ENCODE measurements around the gene ZNF837.
A peak's percentile ranks its signal among the peaks of the same experiment; 100 is the strongest.

ZNF837 gene

DNA sequence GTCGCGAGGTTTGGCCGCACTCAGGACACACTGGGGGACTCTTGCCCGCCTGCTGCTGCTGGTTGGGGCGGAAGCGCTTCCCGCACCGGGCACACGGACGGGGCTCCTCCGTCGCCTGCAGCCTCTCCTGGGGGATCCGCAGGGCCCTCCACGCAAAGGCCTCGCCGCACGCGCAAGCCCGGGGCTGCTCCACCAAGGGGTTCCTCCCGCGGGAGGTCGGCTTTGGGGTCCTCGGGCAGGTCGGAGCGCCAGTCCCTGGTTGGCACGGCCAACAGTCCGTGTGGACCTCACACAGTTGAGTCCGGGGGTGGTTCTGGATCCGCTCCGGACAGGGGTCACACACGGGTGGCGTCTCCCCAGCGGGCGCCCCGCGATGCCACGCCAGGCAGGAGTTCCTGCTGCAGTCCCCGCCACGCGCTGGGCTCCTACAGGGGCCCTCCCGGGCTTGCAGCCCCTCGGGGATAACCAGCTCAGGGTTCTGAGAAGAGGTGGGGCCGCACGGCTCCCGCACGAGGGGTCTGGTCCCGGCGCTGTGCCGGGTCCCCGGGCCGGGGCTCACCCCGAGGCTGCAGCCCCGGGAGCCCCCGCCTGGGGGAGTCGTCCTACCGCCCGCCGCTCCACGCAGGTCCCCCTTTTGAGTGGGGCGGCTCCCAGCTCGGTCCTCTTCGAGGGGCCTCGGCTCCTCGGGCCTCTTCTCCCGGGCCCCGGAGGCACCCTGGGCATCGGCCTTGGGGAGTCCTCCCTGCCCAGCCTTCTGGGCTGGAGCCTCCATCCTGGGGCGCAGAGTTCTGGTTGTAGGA is 12.1 kb downstream of the ZNF837 start:
- Histone ChIP-seq H3K27ac (ENCODE audit: poor library complexity, severe bottlenecking) (no peak overlapping the region), H3K9me3 (ENCODE audit: severe bottlenecking) (no peaks in the 10 kb centered on the region), H3K4me1 (ENCODE audit: insufficient read depth, poor library complexity, severe bottlenecking) (no peaks in the 10 kb centered on the region), H3K4me3 (ENCODE audit: severe bottlenecking) (no peak overlapping the region), H3K27me3 (ENCODE audit: insufficient read depth, poor library complexity, severe bottlenecking) (no peaks in the 10 kb centered on the region), H3K36me3 (ENCODE audit: low read depth) (no peaks in the 10 kb centered on the region)
- TF ChIP-seq, protein P1, sequence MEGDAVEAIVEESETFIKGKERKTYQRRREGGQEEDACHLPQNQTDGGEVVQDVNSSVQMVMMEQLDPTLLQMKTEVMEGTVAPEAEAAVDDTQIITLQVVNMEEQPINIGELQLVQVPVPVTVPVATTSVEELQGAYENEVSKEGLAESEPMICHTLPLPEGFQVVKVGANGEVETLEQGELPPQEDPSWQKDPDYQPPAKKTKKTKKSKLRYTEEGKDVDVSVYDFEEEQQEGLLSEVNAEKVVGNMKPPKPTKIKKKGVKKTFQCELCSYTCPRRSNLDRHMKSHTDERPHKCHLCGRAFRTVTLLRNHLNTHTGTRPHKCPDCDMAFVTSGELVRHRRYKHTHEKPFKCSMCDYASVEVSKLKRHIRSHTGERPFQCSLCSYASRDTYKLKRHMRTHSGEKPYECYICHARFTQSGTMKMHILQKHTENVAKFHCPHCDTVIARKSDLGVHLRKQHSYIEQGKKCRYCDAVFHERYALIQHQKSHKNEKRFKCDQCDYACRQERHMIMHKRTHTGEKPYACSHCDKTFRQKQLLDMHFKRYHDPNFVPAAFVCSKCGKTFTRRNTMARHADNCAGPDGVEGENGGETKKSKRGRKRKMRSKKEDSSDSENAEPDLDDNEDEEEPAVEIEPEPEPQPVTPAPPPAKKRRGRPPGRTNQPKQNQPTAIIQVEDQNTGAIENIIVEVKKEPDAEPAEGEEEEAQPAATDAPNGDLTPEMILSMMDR (IDR thresholded peaks at IDR 0.05; ENCODE audit: poor library complexity, severe bottlenecking) = no peak
- ATAC-seq (ENCODE audit: low read depth) (no peak), DNase-seq (ENCODE audit: low spot score) (peak; percentile 68)

DNA sequence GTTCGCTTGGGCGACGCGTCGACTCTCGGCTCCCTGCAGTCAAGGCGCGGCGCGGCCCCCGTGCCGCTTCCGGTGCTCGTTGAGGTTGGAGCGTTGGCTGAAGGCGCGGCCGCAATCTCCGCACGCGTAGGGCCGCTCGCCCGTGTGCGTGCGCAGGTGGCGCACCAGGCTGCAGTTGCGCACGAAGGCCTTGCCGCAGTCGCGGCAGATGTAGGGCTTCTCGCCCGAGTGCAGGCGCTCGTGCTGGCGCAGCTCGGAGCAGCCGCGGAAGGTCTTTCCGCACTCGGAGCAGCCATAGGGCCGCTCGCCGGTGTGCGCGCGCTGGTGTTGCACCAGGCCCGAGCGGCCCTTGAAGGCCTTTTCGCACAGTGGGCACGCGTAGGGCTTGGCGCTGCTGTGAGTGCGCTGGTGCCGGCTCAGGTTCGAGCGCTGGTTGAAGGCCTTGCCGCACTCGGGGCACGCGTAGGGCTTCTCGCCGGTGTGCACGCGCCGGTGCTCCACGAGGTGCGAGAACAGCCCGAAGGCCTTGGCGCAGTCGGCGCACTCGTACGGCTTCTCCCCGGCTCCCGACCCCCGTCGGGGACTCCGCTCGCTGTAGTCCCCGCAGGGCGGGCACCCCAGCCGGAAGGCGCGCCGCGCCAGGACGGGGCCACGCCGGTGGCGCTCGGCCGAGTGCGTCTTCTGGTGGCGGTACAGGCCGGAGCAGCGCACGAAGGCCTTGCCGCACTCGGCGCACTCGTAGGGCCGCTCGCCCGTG is 13.0 kb downstream of the ZNF837 start:
- no peaks in the 10 kb centered on the region for H3K4me1 ChIP-seq (ENCODE audit: insufficient read depth, poor library complexity, severe bottlenecking)
- no peaks in the 10 kb centered on the region for H3K9me3 ChIP-seq (ENCODE audit: severe bottlenecking)
- H3K36me3 ChIP-seq (ENCODE audit: low read depth) = no peaks in the 10 kb centered on the region
- ATAC-seq (ENCODE audit: low read depth) (no peak), DNase-seq (ENCODE audit: low spot score) (no peak)
- H3K27ac ChIP-seq (ENCODE audit: poor library complexity, severe bottlenecking) = no peak overlapping the region
- no peaks in the 10 kb centered on the region for H3K27me3 ChIP-seq (ENCODE audit: insufficient read depth, poor library complexity, severe bottlenecking)
- no peak overlapping the region for H3K4me3 ChIP-seq (ENCODE audit: severe bottlenecking)
- TF ChIP-seq, protein P1 (IDR thresholded peaks at IDR 0.05; ENCODE audit: poor library complexity, severe bottlenecking) = no peak

DNA sequence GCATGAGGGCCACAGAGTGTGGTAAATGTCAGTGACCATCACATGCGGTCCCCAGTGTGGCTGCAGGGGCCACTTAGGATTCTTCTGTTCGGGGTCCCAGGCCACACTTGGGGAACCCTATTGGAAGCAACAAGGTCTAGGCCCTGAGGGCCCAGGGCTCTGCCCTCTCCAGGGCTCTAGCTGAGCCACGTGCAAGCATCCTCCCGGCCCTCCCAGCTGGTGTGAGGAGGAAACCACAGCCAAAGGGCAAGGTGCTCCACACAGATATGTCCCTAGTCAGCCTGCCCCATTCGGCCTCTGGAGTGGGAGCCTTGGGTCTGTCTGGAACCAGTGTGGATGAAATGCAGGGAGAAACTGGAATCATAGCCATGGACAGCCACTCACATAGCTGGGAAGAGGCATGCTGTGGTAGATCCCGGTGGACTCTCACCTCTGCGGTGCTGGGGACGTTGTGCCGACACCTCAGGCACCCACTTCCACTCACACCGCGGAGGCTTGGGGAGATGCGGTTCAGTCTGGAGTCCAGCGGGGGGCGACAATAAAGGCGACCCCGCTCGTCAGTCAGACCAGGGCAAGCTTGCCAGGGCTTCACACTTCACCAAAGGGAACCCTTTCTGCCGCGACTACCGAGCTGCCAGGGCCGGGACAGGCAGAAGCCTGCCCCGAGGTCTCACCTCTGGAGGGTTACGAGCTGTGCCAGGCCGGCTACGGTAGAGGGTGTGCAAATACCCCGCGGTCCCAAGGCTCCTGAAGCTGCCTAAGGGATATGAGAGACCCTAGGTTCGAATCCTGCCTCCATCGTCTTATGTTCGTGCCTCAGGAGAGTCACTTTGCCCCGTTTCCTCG is 14.0 kb downstream of the ZNF837 start:
- H3K4me1 ChIP-seq (ENCODE audit: insufficient read depth, poor library complexity, severe bottlenecking) = no peaks in the 10 kb centered on the region

DNA sequence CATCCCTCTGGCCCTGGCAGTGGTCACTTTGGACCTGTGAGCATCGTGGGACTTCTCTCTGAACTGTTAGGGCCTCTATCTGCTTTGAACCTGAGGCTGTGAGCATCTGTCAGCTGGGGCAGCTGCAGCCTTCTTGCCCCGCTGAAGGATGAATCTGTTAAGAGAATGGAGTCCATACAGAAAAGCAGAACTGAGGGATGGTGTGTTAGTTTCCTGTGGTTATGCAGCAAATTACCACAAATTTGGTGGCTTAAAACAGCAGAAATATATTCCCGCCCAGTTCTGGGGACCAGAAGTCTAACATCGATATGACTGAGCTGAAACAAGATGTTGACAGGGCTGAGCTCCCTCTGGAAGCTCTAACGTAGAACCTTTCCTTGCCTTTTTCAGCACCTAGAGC is 16.7 kb downstream of the ZNF837 start:
- ATAC-seq (ENCODE audit: low read depth) (no peak), DNase-seq (ENCODE audit: low spot score) (no peak)
- TF ChIP-seq, protein P1 (IDR thresholded peaks at IDR 0.05; ENCODE audit: poor library complexity, severe bottlenecking) = no peak
- no peaks in the 10 kb centered on the region for H3K27me3 ChIP-seq (ENCODE audit: insufficient read depth, poor library complexity, severe bottlenecking)
- no peaks in the 10 kb centered on the region for H3K9me3 ChIP-seq (ENCODE audit: severe bottlenecking)
- H3K4me3 ChIP-seq (ENCODE audit: severe bottlenecking) = no peak overlapping the region
- no peaks in the 10 kb centered on the region for H3K36me3 ChIP-seq (ENCODE audit: low read depth)
- H3K4me1 ChIP-seq (ENCODE audit: insufficient read depth, poor library complexity, severe bottlenecking) = no peaks in the 10 kb centered on the region
- no peak overlapping the region for H3K27ac ChIP-seq (ENCODE audit: poor library complexity, severe bottlenecking)

More for the DNA sequence above, 14.0 kb downstream of the ZNF837 start:
- Histone ChIP-seq H3K9me3 (ENCODE audit: severe bottlenecking) (no peaks in the 10 kb centered on the region), H3K4me3 (ENCODE audit: severe bottlenecking) (no peak overlapping the region), H3K36me3 (ENCODE audit: low read depth) (no peaks in the 10 kb centered on the region), H3K27ac (ENCODE audit: poor library complexity, severe bottlenecking) (no peak overlapping the region), H3K27me3 (ENCODE audit: insufficient read depth, poor library complexity, severe bottlenecking) (no peaks in the 10 kb centered on the region)
- ATAC-seq (ENCODE audit: low read depth) = no peak
- TF ChIP-seq, protein P1 (IDR thresholded peaks at IDR 0.05; ENCODE audit: poor library complexity, severe bottlenecking) = no peak
- no peak for DNase-seq (ENCODE audit: low spot score)

All from RWPE2 (cell line).